ENCODE data around the gene ASTN2.

- no peak for TF ChIP-seq CTCF (IDR thresholded peaks at IDR 0.05; ENCODE audit: poor library complexity, severe bottlenecking)
- TF ChIP-seq RAD21 (conservative IDR thresholded peaks at IDR 0.05) = no peak
- TF ChIP-seq POLR2AphosphoS5 (IDR thresholded peaks at IDR 0.05) = no peak
- no peak for TF ChIP-seq REST (IDR thresholded peaks at IDR 0.05; ENCODE audit: borderline replicate concordance)
- no peak for TF ChIP-seq EP300 (conservative IDR thresholded peaks at IDR 0.05; ENCODE audit: poor library complexity, severe bottlenecking)
These were observed 330.6 kb downstream of the ASTN2 start for GRCh38 chr9:117084221-117084620.
